Measurements from ENCODE around the gene PLCL2.

DNA sequence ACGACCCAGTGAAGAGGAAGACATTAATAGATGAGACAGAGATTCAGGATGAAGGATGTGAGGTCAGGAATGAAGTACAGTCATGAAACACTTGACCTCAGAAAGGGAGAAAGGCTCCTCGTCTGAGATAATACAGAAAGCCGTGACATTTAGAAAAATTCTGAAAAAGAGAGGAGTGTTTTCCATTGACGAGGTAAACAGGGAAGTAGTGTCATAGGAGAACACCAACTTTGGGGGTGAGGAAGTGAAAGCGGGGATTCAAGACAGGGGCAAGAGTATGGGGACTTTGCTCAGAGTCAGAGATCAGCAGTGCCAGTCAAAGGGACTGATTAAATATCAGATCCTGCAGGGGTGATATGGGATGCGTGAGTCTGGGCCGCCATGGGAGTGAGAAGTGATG lies 160.9 kb downstream of the PLCL2 start:
- no peak for TF ChIP-seq POLR2AphosphoS5 (IDR thresholded peaks at IDR 0.05; ENCODE audit: low read depth, low read length)
- TF ChIP-seq TAF1 (IDR thresholded peaks at IDR 0.05; ENCODE audit: borderline replicate concordance, low read depth, low read length), result no peak
